ENCODE results near the gene RILPL1. TPM values are rescaled to one million over a fixed set of nuclear protein-coding genes. Genes with fewer than 3 reads are reported as not detected.
A peak's percentile ranks its signal among the peaks of the same experiment; 100 is the strongest.
"Not testable (repeated sequence)": the region's sequence is repeated elsewhere in the genome, so short reads cannot be mapped to it uniquely, and the experiment has no call there.

Gene RILPL1
- polyA plus RNA-seq, 2 donors = 5.6 to 7.3 TPM

GRCh38 chr12:123442774-123443173, 90.7 kb downstream of the RILPL1 start:
- WGBS, 2 donors = 84 to 86% methylated on average over 4 of the region's 4 CpGs
- Histone ChIP-seq H3K4me1 (ENCODE audit: control insufficient read depth in 2 of 2, insufficient read depth in 2 of 2, low read length in 1 of 2) (no peaks in the 10 kb centered on the region), H3K4me3 (ENCODE audit: low read depth in 1 of 2, low read length in 2 of 2) (no peak overlapping the region), H3K27me3 (ENCODE audit: control insufficient read depth in 1 of 2, insufficient read depth in 2 of 2, low read length in 2 of 2) (no peaks in the 10 kb centered on the region), H3K9me3 (ENCODE audit: control insufficient read depth in 2 of 2, insufficient read depth in 1 of 2, low read depth in 1 of 2, low read length in 1 of 2) (no peaks in the 10 kb centered on the region), H3K36me3 (ENCODE audit: control insufficient read depth in 2 of 2, insufficient read depth in 2 of 2, low read length in 1 of 2) (no peaks in the 10 kb centered on the region), H3K27ac (ENCODE audit: low read depth in 2 of 2, low read length in 1 of 2) (no peak overlapping the region)

GRCh38 chr12:123441523-123442164, 91.9 kb downstream of the RILPL1 start:
- no peak overlapping the region for H3K27ac ChIP-seq (ENCODE audit: low read depth in 2 of 2, low read length in 1 of 2)
- no peak overlapping the region for H3K4me3 ChIP-seq (ENCODE audit: low read depth in 1 of 2, low read length in 2 of 2)
- H3K9me3 ChIP-seq (ENCODE audit: control insufficient read depth in 2 of 2, insufficient read depth in 1 of 2, low read depth in 1 of 2, low read length in 1 of 2) = no peaks in the 10 kb centered on the region
- H3K36me3 ChIP-seq (ENCODE audit: control insufficient read depth in 2 of 2, insufficient read depth in 2 of 2, low read length in 1 of 2) = no peaks in the 10 kb centered on the region
- H3K4me1 ChIP-seq (ENCODE audit: control insufficient read depth in 2 of 2, insufficient read depth in 2 of 2, low read length in 1 of 2) = peaks cover 3 to 5% of the 10 kb centered on the region in 2 donors
- 88 to 92% methylated on average over 13 of the region's 13 CpGs for WGBS, 2 donors
- H3K27me3 ChIP-seq (ENCODE audit: control insufficient read depth in 1 of 2, insufficient read depth in 2 of 2, low read length in 2 of 2) = no peaks in the 10 kb centered on the region

DNA sequence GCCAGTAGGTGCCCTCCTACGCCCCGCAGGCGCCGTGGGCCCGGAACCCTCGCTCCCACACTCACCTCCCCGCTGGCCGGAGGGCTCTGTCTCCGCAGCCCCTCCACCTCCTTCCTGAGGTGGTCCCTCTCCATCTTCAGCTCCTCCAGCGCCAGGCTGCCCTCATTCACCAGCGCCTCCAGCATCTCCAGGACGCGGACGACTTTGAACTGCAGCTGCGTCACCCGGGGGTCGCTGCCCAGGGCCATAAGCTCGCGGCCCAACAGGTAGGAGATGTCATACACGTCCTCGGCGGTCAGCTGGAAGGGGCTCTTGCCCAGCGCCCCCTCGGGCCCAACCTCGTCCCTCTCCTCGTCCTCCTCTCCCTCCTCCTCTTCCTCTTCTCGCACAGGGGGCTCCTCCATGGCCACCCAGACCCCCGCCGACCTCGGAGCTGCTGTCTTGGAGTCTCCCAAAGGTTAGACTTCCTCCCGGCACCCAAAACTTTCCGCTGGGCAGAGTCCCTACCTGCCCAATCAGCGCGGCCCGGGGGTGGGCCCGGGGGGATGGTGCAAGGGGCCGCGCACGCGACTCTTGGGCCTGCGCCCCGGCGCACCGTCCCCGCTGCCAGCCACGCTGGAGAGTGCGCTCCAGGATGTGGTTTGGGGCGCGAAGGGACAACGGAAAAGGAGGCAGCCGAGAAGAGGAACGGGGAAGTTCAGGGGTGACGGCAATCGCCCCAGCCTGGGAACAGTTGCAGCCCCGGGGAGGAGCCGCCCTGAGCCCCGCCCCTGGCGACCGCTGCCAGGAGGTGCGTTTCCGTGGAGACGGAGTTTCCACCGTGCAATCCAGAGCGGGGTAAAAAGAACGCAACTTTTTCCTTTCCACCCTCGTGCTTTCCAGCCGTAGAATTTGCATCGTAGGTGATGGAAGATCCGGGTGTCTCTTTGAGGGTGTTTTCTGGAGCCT, 97.2 kb downstream of the RILPL1 start, which contains the start of gene RILPL2:
RILPL2 (minus strand) TSS at position 668 of the 948 bp plus-strand sequence; CDS start at position 404, 264 bp downstream.
- Histone ChIP-seq H3K4me1 (ENCODE audit: control insufficient read depth in 2 of 2, insufficient read depth in 2 of 2, low read length in 1 of 2) (peaks cover 5 to 6% of the 10 kb centered on the region in 2 donors), H3K9me3 (ENCODE audit: control insufficient read depth in 2 of 2, insufficient read depth in 1 of 2, low read depth in 1 of 2, low read length in 1 of 2) (no peaks in the 10 kb centered on the region), H3K27ac (ENCODE audit: low read depth in 2 of 2, low read length in 1 of 2) (peak within 1 kb of the TSS; percentile 38 to 76), H3K4me3 (ENCODE audit: low read depth in 1 of 2, low read length in 2 of 2) (peak within 1 kb of the TSS; percentile 58 to 83), H3K27me3 (ENCODE audit: control insufficient read depth in 1 of 2, insufficient read depth in 2 of 2, low read length in 2 of 2) (no peaks in the 10 kb centered on the region), H3K36me3 (ENCODE audit: control insufficient read depth in 2 of 2, insufficient read depth in 2 of 2, low read length in 1 of 2) (no peaks in the 10 kb centered on the region)
- WGBS, 2 donors = 0 to 1% methylated on average over 69 of the region's 69 CpGs

DNA sequence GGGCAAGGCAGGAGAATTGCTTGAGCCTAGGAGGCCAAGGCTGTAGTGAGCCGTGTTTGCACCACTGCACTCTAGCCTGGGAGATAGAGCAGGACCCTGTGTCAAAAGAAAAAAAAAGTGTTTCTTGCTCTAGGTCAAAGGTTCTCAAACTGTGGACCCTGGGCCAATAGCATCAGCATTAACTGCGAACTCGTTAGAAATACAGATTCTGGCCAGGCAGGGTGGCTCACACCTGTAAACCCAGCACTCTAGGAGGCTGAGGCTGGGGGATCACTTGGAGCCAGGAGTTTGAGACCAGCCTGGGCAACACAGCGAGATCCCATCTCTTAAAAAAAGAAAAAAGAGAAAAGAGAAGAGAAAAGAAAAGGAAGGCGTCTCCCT, 97.9 kb downstream of the RILPL1 start:
- Histone ChIP-seq H3K27me3 (ENCODE audit: control insufficient read depth in 1 of 2, insufficient read depth in 2 of 2, low read length in 2 of 2) (no peaks in the 10 kb centered on the region), H3K4me1 (ENCODE audit: control insufficient read depth in 2 of 2, insufficient read depth in 2 of 2, low read length in 1 of 2) (peaks cover 5 to 6% of the 10 kb centered on the region in 2 donors), H3K9me3 (ENCODE audit: control insufficient read depth in 2 of 2, insufficient read depth in 1 of 2, low read depth in 1 of 2, low read length in 1 of 2) (no peaks in the 10 kb centered on the region), H3K36me3 (ENCODE audit: control insufficient read depth in 2 of 2, insufficient read depth in 2 of 2, low read length in 1 of 2) (no peaks in the 10 kb centered on the region), H3K4me3 (ENCODE audit: low read depth in 1 of 2, low read length in 2 of 2) (peak overlapping the region; percentile 58 to 83), H3K27ac (ENCODE audit: low read depth in 2 of 2, low read length in 1 of 2) (peak overlapping the region in 1 of 2 donors; percentile 76)
- WGBS, 2 donors = 43 to 44% methylated on average over 5 of the region's 5 CpGs

- no peaks in the 10 kb centered on the region for H3K27me3 ChIP-seq (ENCODE audit: control insufficient read depth in 1 of 2, insufficient read depth in 2 of 2, low read length in 2 of 2)
- H3K9me3 ChIP-seq (ENCODE audit: control insufficient read depth in 2 of 2, insufficient read depth in 1 of 2, low read depth in 1 of 2, low read length in 1 of 2) = no peaks in the 10 kb centered on the region
- no peak overlapping the region for H3K27ac ChIP-seq (ENCODE audit: low read depth in 2 of 2, low read length in 1 of 2)
- H3K4me1 ChIP-seq (ENCODE audit: control insufficient read depth in 2 of 2, insufficient read depth in 2 of 2, low read length in 1 of 2) = peaks cover 5 to 6% of the 10 kb centered on the region in 2 donors
- no peak overlapping the region for H3K4me3 ChIP-seq (ENCODE audit: low read depth in 1 of 2, low read length in 2 of 2)
- WGBS, 2 donors = 91 to 93% methylated on average over 6 of the region's 6 CpGs
- H3K36me3 ChIP-seq (ENCODE audit: control insufficient read depth in 2 of 2, insufficient read depth in 2 of 2, low read length in 1 of 2) = peaks cover 0 to 1% of the 10 kb centered on the region in 2 donors
Measured at GRCh38 chr12:123433615-123434014, 99.9 kb downstream of the RILPL1 start.

DNA sequence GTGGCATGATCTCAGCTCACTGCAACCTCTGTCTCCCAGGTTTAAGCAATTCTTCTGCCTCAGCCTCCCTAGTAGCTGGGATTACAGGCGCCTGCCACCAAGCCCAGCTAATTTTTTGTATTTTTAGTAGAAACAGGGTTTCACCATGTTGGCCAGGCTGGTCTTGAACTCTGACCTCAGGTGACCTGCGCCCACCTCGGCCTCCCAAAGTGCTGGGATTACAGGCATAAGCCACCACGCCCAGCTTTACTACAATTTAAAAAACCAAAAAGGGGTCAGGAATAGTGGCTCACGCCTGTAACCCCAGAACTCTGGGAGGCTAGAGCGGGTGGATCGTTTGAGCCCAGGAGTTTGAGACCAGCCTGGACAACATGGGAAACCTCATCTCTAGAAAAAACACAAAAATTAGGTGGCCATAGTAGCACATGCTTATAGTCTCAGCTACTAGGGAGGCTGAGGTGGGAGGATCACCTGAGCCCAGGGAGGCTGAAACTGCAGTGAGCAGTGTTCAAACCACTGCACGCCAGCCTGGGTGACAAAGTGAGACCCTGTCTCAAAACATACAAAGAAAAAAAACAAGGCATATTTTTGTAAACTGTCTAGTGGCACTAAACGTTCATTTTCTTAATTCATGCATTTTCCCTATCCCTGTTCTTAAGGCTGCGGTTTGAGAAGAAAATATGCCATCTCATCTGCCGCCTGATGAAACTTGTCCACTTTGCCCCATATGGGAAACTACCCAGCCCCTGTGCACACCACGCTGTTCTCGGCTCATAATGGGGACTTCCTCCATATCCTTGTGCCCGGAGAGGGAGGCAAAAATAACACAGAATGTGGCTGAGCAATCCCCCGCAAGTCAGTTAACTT, 101.3 kb downstream of the RILPL1 start:
- 61 to 65% methylated on average over 15 of the region's 15 CpGs for WGBS, 2 donors
- H3K36me3 ChIP-seq (ENCODE audit: control insufficient read depth in 2 of 2, insufficient read depth in 2 of 2, low read length in 1 of 2) = not testable (repeated sequence)

DNA sequence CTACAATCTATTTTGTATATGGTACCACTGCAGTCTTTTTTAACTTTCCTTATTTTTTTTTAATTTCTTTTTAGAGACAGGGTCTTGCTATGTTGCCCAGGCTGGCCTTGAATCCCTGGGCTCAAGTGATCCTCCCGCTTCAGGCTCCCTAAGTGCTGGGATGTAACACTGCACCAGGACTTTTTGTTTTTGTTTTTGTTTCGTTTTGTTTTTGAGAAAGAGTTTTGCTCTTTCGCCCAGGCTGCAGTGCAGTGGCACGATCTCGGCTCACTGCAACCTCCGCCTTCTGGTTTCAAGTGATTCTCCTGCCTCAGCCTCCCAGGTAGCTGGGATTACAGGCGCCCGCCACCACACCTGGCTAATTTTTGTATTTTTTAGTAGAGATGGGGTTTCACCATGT, 104.4 kb downstream of the RILPL1 start:
- not testable (repeated sequence) for H3K4me3 ChIP-seq (ENCODE audit: low read depth in 1 of 2, low read length in 2 of 2)
- 94 to 97% methylated on average over 8 of the region's 8 CpGs for WGBS, 2 donors

More for the DNA sequence above, 101.3 kb downstream of the RILPL1 start:
- not testable (repeated sequence) for H3K9me3 ChIP-seq (ENCODE audit: control insufficient read depth in 2 of 2, insufficient read depth in 1 of 2, low read depth in 1 of 2, low read length in 1 of 2); H3K27me3 ChIP-seq (ENCODE audit: control insufficient read depth in 1 of 2, insufficient read depth in 2 of 2, low read length in 2 of 2); H3K4me1 ChIP-seq (ENCODE audit: control insufficient read depth in 2 of 2, insufficient read depth in 2 of 2, low read length in 1 of 2)
- Histone ChIP-seq H3K27ac (ENCODE audit: low read depth in 2 of 2, low read length in 1 of 2) (peak overlapping the region; percentile 5 to 61), H3K4me3 (ENCODE audit: low read depth in 1 of 2, low read length in 2 of 2) (peak overlapping the region in 1 of 2 donors; percentile 6)

GRCh38 chr12:123428591-123428990, 104.9 kb downstream of the RILPL1 start:
- WGBS, 2 donors = 91 to 92% methylated on average over 6 of the region's 6 CpGs
- Histone ChIP-seq H3K4me3 (ENCODE audit: low read depth in 1 of 2, low read length in 2 of 2) (no peak overlapping the region), H3K4me1 (ENCODE audit: control insufficient read depth in 2 of 2, insufficient read depth in 2 of 2, low read length in 1 of 2) (peaks cover 0 to 2% of the 10 kb centered on the region in 2 donors), H3K9me3 (ENCODE audit: control insufficient read depth in 2 of 2, insufficient read depth in 1 of 2, low read depth in 1 of 2, low read length in 1 of 2) (no peaks in the 10 kb centered on the region), H3K27me3 (ENCODE audit: control insufficient read depth in 1 of 2, insufficient read depth in 2 of 2, low read length in 2 of 2) (no peaks in the 10 kb centered on the region), H3K36me3 (ENCODE audit: control insufficient read depth in 2 of 2, insufficient read depth in 2 of 2, low read length in 1 of 2) (peaks cover 0 to 7% of the 10 kb centered on the region in 2 donors), H3K27ac (ENCODE audit: low read depth in 2 of 2, low read length in 1 of 2) (no peak overlapping the region)

More for the DNA sequence above, 104.4 kb downstream of the RILPL1 start:
- not testable (repeated sequence) for H3K9me3 ChIP-seq (ENCODE audit: control insufficient read depth in 2 of 2, insufficient read depth in 1 of 2, low read depth in 1 of 2, low read length in 1 of 2); H3K36me3 ChIP-seq (ENCODE audit: control insufficient read depth in 2 of 2, insufficient read depth in 2 of 2, low read length in 1 of 2); H3K27ac ChIP-seq (ENCODE audit: low read depth in 2 of 2, low read length in 1 of 2); H3K27me3 ChIP-seq (ENCODE audit: control insufficient read depth in 1 of 2, insufficient read depth in 2 of 2, low read length in 2 of 2); H3K4me1 ChIP-seq (ENCODE audit: control insufficient read depth in 2 of 2, insufficient read depth in 2 of 2, low read length in 1 of 2)

Measured in esophagus (tissue), 2 donors.